ENCODE results near the gene SGCA. TPM values are rescaled to one million over a fixed set of nuclear protein-coding genes. Genes with fewer than 3 reads are reported as not detected.

SGCA gene
- total and polyA plus RNA-seq, 2 donors (not counting 3 experiments of a cell fraction or from before 2014, with no cell fraction given): not detected

DNA sequence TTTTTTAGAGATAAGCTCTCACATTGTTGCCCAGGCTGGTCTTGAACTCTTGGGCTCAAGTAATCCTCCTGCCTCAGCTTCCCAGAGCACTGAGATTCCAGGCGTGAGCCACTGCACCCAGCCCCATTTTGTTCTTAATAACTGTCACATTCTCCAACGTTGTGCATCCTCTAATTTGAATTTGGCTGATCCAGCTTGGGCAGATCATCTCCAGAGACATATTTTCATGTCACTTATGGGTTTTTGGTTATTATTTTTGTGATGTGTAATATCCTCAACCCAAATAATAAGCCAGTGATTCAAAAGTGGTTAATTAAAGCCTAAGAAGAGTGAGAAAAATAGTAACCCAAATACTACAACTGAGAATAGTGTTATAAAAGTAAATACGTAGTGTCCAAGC is 51.8 kb downstream of the SGCA start:
- Histone ChIP-seq H3K27ac (ENCODE audit: insufficient read depth, low read depth, low read length) (no peak overlapping the region), H3K4me3 (replicated peaks in 1 of 3; ENCODE audit: insufficient read depth in 1 of 3, low read depth in 1 of 3, low read length in 3 of 3) (no peak overlapping the region), H3K4me2 (ENCODE audit: insufficient read depth, low read length) (no peak overlapping the region), H3K36me3 (ENCODE audit: control insufficient read depth in 2 of 2, extremely low read depth in 1 of 2, insufficient read depth in 2 of 2, low read length in 2 of 2) (no peaks in the 10 kb centered on the region), H3K9me1 (replicated peaks; ENCODE audit: control insufficient read depth, extremely low read depth, insufficient read depth, low read length) (no peaks in the 10 kb centered on the region), H2AFZ (ENCODE audit: low read depth, low read length) (no peak overlapping the region), H3K27me3 (ENCODE audit: control insufficient read depth in 2 of 2, insufficient read depth in 2 of 2, low read length in 2 of 2) (peaks cover 24 to 42% of the 10 kb centered on the region in 2 experiments), H3K9me3 (replicated peaks; ENCODE audit: control insufficient read depth, insufficient read depth, low read length) (no peaks in the 10 kb centered on the region), H3K9ac (replicated peaks; ENCODE audit: extremely low read depth, insufficient read depth, low read length) (no peak overlapping the region), H4K20me1 (replicated peaks; ENCODE audit: control insufficient read depth, extremely low read depth, insufficient read depth, low read length) (no peaks in the 10 kb centered on the region), H3K79me2 (ENCODE audit: control insufficient read depth, insufficient read depth, low read length) (no peaks in the 10 kb centered on the region), H3K4me1 (ENCODE audit: control insufficient read depth, extremely low read depth, insufficient read depth, low read length) (no peaks in the 10 kb centered on the region)
- ChIA-PET CTCF (interaction anchor here (0.7 to 9.9 kb wide), 4 partner anchors 16 to 56 kb away, joined by 4 to 80 read pairs (median 4); partner anchors contain the start of gene COL1A1), POLR2A (no interaction called here)
- FAIRE-seq (no peak), DNase-seq (ENCODE audit: low read depth, low spot score) (no peak)
- intact Hi-C loops (cut with micrococcal nuclease) (no loop called here), dilution Hi-C loops (cut with MboI; ENCODE audit: extremely low pct_ligation_motif_present, low sequenced_read_pairs) (no loop called here)
- BruUV-seq (replicated peaks): no TSS peak
- TF ChIP-seq, protein P1, sequence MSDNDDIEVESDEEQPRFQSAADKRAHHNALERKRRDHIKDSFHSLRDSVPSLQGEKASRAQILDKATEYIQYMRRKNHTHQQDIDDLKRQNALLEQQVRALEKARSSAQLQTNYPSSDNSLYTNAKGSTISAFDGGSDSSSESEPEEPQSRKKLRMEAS (IDR thresholded peaks at IDR 0.05; ENCODE audit: insufficient read depth, insufficient read length): no peak
- no peak for TF ChIP-seq MYC (IDR thresholded peaks at IDR 0.05; ENCODE audit: low read depth, low read length)

DNA sequence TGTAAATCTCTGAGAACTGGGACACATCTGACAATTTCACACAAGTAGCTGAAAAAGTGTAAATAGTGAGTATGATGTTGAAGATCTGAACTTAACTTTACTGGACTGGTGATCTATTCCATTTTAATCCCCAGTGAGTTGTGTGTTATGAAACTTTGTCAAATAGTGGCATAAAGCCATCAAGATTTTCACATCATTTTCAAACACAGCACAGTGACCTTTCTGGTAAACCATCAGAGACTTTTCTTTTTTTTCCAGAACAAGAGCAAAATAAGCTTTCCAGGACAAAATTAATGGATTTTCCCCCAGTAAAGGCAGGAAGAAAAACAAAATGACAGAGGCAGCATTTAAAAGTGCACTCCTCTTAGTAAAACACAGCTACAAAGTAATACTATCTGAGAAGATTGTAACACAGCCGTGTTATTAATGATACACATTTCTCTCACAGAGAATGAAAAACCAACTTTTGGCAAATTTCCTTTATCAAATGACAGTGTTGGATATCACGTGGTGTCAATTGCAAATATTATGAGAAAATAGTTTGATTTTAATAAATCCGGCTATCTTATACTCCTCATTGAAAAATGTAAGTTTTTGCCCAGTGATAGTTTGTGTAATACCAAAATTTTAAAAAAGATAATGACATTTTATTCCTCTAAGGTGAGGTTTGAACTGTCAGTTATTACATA is 52.4 kb downstream of the SGCA start:
- TF ChIP-seq GATA2 (IDR thresholded peaks at IDR 0.05; ENCODE audit: insufficient read depth, insufficient read length, low read depth, low read length): no peak
- TF ChIP-seq, protein P2, sequence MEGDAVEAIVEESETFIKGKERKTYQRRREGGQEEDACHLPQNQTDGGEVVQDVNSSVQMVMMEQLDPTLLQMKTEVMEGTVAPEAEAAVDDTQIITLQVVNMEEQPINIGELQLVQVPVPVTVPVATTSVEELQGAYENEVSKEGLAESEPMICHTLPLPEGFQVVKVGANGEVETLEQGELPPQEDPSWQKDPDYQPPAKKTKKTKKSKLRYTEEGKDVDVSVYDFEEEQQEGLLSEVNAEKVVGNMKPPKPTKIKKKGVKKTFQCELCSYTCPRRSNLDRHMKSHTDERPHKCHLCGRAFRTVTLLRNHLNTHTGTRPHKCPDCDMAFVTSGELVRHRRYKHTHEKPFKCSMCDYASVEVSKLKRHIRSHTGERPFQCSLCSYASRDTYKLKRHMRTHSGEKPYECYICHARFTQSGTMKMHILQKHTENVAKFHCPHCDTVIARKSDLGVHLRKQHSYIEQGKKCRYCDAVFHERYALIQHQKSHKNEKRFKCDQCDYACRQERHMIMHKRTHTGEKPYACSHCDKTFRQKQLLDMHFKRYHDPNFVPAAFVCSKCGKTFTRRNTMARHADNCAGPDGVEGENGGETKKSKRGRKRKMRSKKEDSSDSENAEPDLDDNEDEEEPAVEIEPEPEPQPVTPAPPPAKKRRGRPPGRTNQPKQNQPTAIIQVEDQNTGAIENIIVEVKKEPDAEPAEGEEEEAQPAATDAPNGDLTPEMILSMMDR (IDR thresholded peaks at IDR 0.05; ENCODE audit: extremely low read depth in 1 of 2, insufficient read depth in 1 of 2, low read depth in 1 of 2, low read length in 2 of 2): no peak
- no peak for TF ChIP-seq EZH2 (IDR thresholded peaks at IDR 0.05; ENCODE audit: borderline replicate concordance, low read depth, low read length, severe bottlenecking)
- TF ChIP-seq FOS (IDR thresholded peaks at IDR 0.05; ENCODE audit: borderline replicate concordance, insufficient read depth, low read length): no peak
- no peak for TF ChIP-seq POLR2AphosphoS5 (IDR thresholded peaks at IDR 0.05; ENCODE audit: insufficient read depth, low read depth, low read length)
- TF ChIP-seq JUN (IDR thresholded peaks at IDR 0.05; ENCODE audit: borderline replicate concordance, insufficient read depth, insufficient read length, low read depth): no peak
- TF ChIP-seq, protein P1 (IDR thresholded peaks at IDR 0.05; ENCODE audit: insufficient read depth, insufficient read length): no peak
- TF ChIP-seq POLR2A (IDR thresholded peaks at IDR 0.05; ENCODE audit: low read depth, low read length): no peak
- no peak for TF ChIP-seq MYC (IDR thresholded peaks at IDR 0.05; ENCODE audit: low read depth, low read length)
- Histone ChIP-seq H3K27me3 (ENCODE audit: control insufficient read depth in 2 of 2, insufficient read depth in 2 of 2, low read length in 2 of 2) (peaks cover 24 to 42% of the 10 kb centered on the region in 2 experiments), H3K36me3 (ENCODE audit: control insufficient read depth in 2 of 2, extremely low read depth in 1 of 2, insufficient read depth in 2 of 2, low read length in 2 of 2) (no peaks in the 10 kb centered on the region), H3K9ac (replicated peaks; ENCODE audit: extremely low read depth, insufficient read depth, low read length) (no peak overlapping the region), H3K4me1 (ENCODE audit: control insufficient read depth, extremely low read depth, insufficient read depth, low read length) (no peaks in the 10 kb centered on the region), H3K79me2 (ENCODE audit: control insufficient read depth, insufficient read depth, low read length) (no peaks in the 10 kb centered on the region), H3K9me3 (replicated peaks; ENCODE audit: control insufficient read depth, insufficient read depth, low read length) (no peaks in the 10 kb centered on the region), H3K9me1 (replicated peaks; ENCODE audit: control insufficient read depth, extremely low read depth, insufficient read depth, low read length) (no peaks in the 10 kb centered on the region), H3K4me2 (ENCODE audit: insufficient read depth, low read length) (no peak overlapping the region), H2AFZ (ENCODE audit: low read depth, low read length) (no peak overlapping the region), H4K20me1 (replicated peaks; ENCODE audit: control insufficient read depth, extremely low read depth, insufficient read depth, low read length) (no peaks in the 10 kb centered on the region), H3K27ac (ENCODE audit: insufficient read depth, low read depth, low read length) (no peak overlapping the region), H3K4me3 (replicated peaks in 1 of 3; ENCODE audit: insufficient read depth in 1 of 3, low read depth in 1 of 3, low read length in 3 of 3) (no peak overlapping the region)
- no TSS peak for BruUV-seq (replicated peaks)
- dilution Hi-C loops (cut with MboI; ENCODE audit: extremely low pct_ligation_motif_present, low sequenced_read_pairs) (no loop called here), intact Hi-C loops (cut with micrococcal nuclease) (no loop called here)
- no peak for DNase-seq (ENCODE audit: low read depth, low spot score)
- ChIA-PET POLR2A (no interaction called here), CTCF (interaction anchor here (0.7 to 9.9 kb wide), 3 partner anchors 17 to 55 kb away, joined by 3 to 80 read pairs (median 4); partner anchors contain the start of gene COL1A1)
- no peak for FAIRE-seq

Measured in endothelial cell of umbilical vein (primary cell).